Fibroblast of mammary gland (primary cell): Measurements from ENCODE around the gene SLC13A1.

Experiments used
- DNase-seq: peaks from one replicate; pipeline ENCODE4 v3.0.0-alpha.2; 2010; ENCODE audit warnings: low read depth
- H3K4me3 ChIP-seq: 2 replicates; pipeline ENCODE4 v1.5.1; 2011; ENCODE audit warnings: low read depth, mild to moderate bottlenecking, low read length, moderate library complexity; ENCODE audit not compliant: control insufficient read depth
- TF ChIP-seq, protein P1 (sequence below): conservative IDR thresholded peaks from 2 replicates; pipeline ENCODE4 v1.5.1; 2011; ENCODE audit warnings: low read depth, low read length, inconsistent platforms; ENCODE audit not compliant: control insufficient read depth, insufficient read depth

The SLC13A1 gene, protein sequence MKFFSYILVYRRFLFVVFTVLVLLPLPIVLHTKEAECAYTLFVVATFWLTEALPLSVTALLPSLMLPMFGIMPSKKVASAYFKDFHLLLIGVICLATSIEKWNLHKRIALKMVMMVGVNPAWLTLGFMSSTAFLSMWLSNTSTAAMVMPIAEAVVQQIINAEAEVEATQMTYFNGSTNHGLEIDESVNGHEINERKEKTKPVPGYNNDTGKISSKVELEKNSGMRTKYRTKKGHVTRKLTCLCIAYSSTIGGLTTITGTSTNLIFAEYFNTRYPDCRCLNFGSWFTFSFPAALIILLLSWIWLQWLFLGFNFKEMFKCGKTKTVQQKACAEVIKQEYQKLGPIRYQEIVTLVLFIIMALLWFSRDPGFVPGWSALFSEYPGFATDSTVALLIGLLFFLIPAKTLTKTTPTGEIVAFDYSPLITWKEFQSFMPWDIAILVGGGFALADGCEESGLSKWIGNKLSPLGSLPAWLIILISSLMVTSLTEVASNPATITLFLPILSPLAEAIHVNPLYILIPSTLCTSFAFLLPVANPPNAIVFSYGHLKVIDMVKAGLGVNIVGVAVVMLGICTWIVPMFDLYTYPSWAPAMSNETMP

DNA sequence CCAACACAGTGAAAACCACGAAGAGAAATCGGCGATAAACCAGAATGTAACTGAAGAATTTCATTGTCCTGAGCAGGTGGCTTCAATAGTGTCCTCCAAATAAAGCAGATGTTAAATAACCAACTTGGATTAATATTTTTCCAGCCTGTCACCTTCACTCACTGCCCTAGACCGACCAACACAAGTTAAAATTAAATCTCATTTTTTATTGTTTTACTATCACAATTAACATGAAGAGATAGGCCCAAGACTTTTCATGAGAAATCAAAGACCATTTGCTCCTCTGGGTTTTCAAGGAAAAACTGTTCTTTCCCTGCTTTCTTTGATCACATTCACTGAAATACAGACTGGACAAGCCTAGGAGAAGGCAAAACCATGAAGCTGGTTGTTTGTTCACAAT is at the start of gene SLC13A1:
TSS of gene SLC13A1 (minus strand) at position 87 of the 400 bp plus-strand sequence. CDS start at position 64, 23 bp downstream.
- no peak for DNase-seq
- H3K4me3 ChIP-seq = no peak within 1 kb of the TSS
- TF ChIP-seq, protein P1, sequence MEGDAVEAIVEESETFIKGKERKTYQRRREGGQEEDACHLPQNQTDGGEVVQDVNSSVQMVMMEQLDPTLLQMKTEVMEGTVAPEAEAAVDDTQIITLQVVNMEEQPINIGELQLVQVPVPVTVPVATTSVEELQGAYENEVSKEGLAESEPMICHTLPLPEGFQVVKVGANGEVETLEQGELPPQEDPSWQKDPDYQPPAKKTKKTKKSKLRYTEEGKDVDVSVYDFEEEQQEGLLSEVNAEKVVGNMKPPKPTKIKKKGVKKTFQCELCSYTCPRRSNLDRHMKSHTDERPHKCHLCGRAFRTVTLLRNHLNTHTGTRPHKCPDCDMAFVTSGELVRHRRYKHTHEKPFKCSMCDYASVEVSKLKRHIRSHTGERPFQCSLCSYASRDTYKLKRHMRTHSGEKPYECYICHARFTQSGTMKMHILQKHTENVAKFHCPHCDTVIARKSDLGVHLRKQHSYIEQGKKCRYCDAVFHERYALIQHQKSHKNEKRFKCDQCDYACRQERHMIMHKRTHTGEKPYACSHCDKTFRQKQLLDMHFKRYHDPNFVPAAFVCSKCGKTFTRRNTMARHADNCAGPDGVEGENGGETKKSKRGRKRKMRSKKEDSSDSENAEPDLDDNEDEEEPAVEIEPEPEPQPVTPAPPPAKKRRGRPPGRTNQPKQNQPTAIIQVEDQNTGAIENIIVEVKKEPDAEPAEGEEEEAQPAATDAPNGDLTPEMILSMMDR = no peak

DNA sequence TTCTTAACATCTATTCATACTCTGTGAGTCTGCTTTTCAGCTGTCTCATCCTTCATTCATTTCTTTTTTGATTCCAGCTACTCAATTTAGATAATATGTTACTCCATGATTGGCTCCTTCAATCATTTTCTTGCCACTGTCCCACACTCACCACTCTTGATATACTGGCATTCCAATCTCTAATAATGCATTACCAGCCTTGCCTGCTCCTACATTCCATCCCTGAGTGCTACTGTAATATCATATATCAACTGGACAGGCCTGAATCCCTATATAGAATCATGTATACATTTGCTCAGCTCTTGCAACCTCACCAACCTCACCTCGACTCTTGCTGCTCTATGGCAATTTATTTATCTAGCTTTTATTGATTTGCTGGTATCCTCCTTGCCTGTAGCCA is 45.0 kb upstream of the SLC13A1 start:
- TF ChIP-seq, protein P1 = no peak
- no peak for DNase-seq
- no peak overlapping the region for H3K4me3 ChIP-seq

DNA sequence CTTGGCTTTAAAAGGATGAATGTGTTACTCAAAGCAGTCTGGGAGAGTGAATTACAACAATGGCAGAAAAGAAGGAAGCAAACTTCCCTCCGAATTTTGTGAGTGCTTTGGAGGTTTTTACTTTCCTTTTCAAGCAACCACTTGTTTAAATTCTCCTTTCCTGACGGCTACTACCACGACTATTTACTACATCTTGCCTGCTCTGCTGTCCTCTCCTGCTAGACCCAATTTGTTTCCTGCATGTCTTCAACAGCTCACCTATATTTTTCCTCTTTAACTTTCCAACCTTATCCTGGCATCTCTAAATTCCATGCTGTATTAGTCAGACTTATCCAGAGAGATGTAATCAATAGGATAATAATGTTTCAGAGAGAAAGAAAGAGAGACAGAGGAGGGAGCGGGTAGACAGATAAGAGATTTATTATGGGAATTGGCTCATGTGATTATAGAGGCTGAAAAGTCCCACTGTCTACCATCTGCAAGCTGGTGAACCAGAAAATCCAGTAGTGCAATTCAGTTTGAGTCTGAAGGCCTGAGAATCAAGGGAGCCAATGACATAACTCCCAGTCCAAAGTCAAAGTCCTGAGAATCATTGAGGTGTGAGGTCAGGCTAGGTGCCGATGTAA is 42.8 kb upstream of the SLC13A1 start:
- TF ChIP-seq, protein P1 = no peak
- no peak for DNase-seq
- H3K4me3 ChIP-seq = no peak overlapping the region

DNA sequence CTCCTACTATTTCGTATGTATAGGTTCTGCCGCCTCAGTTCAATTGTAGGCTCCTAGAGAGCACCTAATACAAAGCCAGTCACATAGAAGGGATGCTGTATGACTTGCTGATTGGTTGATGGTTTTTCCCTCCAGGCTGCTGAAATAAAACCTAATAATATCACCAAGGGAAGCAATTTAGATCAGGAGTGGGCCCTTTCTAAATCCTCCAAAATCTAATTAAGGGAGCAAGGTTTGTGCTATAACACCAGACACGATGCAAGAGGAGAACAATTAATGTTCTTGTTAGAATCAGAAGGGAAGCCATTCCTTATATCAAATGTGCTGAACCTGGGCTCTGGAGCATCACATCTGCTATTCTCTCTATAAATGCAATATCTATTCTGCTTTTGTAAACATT is 42.0 kb upstream of the SLC13A1 start:
- no peak for DNase-seq
- no peak overlapping the region for H3K4me3 ChIP-seq
- TF ChIP-seq, protein P1 = no peak

DNA sequence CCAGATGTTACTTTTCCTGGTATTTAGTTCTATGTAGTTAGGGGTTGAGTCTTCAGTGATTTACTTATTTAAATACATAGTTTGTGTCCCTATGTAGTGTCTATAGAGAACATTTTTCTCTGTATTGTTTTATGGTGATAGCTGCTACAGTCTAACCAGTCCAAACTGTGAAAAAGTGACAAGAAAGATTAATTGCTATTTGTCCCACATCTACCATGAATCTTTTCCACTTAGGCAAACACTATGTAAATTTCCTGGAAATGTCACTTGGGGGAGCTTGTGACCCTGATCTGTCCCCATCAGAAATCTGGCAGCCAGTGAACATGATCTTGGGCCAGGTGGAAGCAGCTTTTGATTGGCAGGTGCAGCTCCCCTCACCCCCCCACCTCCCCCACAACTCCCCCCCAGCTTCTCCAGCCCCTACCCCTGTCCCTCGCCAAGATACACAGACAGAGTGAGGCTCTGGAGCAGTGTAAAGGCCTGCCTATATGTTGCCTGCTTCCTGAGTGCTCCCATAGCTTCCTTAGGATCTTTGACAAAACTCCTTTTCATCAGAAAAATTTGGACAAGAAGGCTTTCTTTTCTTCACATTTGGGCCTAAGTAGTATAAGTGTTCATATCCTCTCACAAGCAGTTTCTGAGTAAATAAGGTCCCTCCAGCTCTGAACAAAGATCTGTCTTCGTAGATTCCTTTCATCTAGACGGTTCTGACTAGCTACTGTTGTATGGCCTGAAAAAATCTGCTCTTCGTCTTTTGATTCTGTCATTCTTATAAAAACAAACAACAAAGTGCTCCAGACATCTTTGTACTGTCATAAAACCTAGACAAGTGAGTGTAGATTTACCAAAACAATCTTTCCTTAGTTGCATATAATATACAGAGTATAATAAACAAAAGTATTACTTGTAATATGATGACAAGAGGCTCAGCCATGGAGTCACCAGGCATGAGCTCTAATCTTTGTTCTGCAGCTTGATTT is 31.5 kb upstream of the SLC13A1 start:
- no peak overlapping the region for H3K4me3 ChIP-seq
- DNase-seq = no peak
- TF ChIP-seq, protein P1 = no peak

DNA sequence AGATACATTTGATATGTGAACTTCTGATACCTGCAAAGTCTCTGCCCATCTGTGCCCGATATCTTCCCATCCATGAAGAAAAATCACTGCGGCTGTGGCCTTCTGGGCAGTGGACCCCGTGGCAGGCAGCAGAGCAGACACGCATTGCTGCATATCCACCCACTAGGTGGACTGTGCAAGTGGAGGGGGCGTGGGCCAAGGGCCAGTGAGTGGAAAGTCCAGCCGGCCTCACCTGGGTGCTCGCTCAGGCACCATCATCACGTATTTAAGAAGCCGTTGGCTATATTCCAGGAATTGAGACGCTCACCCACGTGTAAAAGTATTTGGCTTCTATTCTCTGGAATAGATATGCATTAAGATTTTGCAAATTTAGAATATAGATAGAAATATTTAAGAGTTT is 30.8 kb upstream of the SLC13A1 start:
- TF ChIP-seq, protein P1 = no peak
- no peak overlapping the region for H3K4me3 ChIP-seq
- no peak for DNase-seq
